Measurements from ENCODE around the gene ADCY2.

ADCY2 gene

DNA sequence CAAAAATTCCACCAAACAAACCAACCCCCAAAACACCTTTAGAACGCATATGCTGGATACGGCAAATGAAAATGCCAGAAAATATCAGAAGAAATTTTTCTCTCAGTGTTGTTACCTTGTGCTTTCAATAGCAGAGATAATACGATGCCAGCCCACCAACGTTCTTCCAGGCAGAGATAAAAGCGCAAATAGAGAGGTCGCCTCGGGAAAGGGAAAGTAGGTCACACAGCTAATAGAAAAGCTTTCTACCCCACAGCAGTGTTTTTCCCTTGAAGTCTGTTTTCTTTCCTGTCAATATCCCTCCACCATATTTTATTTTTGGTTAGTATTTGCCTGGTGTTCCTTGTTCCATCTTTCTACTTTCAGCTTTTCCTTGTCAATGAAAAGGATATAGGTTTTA lies 353.7 kb downstream of the ADCY2 start:
- no peaks in the 10 kb centered on the region for H3K27me3 ChIP-seq (ENCODE audit: insufficient read depth, low read depth)
- H4K20me1 ChIP-seq (ENCODE audit: insufficient read depth): no peaks in the 10 kb centered on the region
- H2AFZ ChIP-seq (ENCODE audit: low read depth): no peak overlapping the region
- no peak overlapping the region for H3K4me3 ChIP-seq (IDR thresholded peaks at IDR 0.05; ENCODE audit: insufficient read depth, low read depth, low read length)
- H3K4me2 ChIP-seq: no peak overlapping the region
- H3K36me3 ChIP-seq (ENCODE audit: insufficient read depth): no peaks in the 10 kb centered on the region
- H3K4me1 ChIP-seq (ENCODE audit: low read depth, poor library complexity, severe bottlenecking): no peaks in the 10 kb centered on the region
- H3K27ac ChIP-seq: no peak overlapping the region
- TF ChIP-seq, protein P1, sequence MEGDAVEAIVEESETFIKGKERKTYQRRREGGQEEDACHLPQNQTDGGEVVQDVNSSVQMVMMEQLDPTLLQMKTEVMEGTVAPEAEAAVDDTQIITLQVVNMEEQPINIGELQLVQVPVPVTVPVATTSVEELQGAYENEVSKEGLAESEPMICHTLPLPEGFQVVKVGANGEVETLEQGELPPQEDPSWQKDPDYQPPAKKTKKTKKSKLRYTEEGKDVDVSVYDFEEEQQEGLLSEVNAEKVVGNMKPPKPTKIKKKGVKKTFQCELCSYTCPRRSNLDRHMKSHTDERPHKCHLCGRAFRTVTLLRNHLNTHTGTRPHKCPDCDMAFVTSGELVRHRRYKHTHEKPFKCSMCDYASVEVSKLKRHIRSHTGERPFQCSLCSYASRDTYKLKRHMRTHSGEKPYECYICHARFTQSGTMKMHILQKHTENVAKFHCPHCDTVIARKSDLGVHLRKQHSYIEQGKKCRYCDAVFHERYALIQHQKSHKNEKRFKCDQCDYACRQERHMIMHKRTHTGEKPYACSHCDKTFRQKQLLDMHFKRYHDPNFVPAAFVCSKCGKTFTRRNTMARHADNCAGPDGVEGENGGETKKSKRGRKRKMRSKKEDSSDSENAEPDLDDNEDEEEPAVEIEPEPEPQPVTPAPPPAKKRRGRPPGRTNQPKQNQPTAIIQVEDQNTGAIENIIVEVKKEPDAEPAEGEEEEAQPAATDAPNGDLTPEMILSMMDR (conservative IDR thresholded peaks at IDR 0.05; ENCODE audit: low read depth, low read length): no peak
- no peak overlapping the region for H3K9ac ChIP-seq
- H3K79me2 ChIP-seq (ENCODE audit: insufficient read depth, low read depth): no peaks in the 10 kb centered on the region

DNA sequence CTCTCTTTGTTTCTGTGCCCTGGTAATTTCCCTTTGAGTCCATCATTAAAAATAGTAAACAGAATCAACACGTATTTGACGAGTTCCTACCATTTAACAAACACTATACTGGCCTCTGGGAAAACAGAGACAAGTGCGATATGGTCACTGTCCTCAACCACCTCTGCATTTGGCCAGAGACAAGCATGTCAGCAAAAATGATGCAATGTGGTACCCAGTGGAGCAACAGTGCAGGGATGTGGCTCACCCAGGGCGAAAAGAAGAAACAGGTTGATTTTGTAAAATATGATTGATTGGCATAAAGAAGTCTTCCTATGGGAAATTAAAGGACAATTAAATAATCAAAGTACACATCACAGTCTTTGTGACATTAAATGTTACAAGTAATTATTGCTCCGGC lies 355.9 kb downstream of the ADCY2 start:
- Histone ChIP-seq H3K4me3 (IDR thresholded peaks at IDR 0.05; ENCODE audit: insufficient read depth, low read depth, low read length) (no peak overlapping the region), H3K27ac (no peak overlapping the region), H2AFZ (ENCODE audit: low read depth) (no peak overlapping the region), H3K4me1 (ENCODE audit: low read depth, poor library complexity, severe bottlenecking) (no peaks in the 10 kb centered on the region), H3K4me2 (no peak overlapping the region), H3K27me3 (ENCODE audit: insufficient read depth, low read depth) (no peaks in the 10 kb centered on the region), H3K9ac (no peak overlapping the region), H3K36me3 (ENCODE audit: insufficient read depth) (no peaks in the 10 kb centered on the region), H4K20me1 (ENCODE audit: insufficient read depth) (no peaks in the 10 kb centered on the region), H3K79me2 (ENCODE audit: insufficient read depth, low read depth) (no peaks in the 10 kb centered on the region)
- TF ChIP-seq, protein P1 (conservative IDR thresholded peaks at IDR 0.05; ENCODE audit: low read depth, low read length): no peak

DNA sequence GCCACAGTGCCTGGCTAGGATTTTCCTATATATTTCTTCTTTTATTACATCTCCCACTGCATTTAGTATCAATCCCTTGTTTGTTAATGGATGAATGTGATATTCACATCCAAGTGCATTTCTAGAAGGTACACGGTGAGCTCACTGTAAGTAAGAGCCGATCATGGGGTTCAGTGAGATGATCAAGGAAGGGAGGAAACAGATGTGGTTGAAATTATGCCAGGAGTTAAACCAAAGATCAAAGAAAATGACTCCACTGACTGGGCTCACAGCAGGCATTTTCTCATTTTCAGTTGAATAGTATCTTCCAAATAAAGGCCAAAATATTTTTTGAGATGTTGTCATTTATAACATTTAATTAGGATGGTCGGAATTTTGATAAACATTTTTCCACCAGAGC lies 357.2 kb downstream of the ADCY2 start:
- no peaks in the 10 kb centered on the region for H3K27me3 ChIP-seq (ENCODE audit: insufficient read depth, low read depth)
- no peak overlapping the region for H3K4me3 ChIP-seq (IDR thresholded peaks at IDR 0.05; ENCODE audit: insufficient read depth, low read depth, low read length)
- H3K27ac ChIP-seq: no peak overlapping the region
- H2AFZ ChIP-seq (ENCODE audit: low read depth): no peak overlapping the region
- no peak overlapping the region for H3K9ac ChIP-seq
- no peaks in the 10 kb centered on the region for H3K4me1 ChIP-seq (ENCODE audit: low read depth, poor library complexity, severe bottlenecking)
- no peaks in the 10 kb centered on the region for H3K79me2 ChIP-seq (ENCODE audit: insufficient read depth, low read depth)
- no peaks in the 10 kb centered on the region for H4K20me1 ChIP-seq (ENCODE audit: insufficient read depth)
- no peak overlapping the region for H3K4me2 ChIP-seq
- TF ChIP-seq, protein P1 (conservative IDR thresholded peaks at IDR 0.05; ENCODE audit: low read depth, low read length): no peak
- H3K36me3 ChIP-seq (ENCODE audit: insufficient read depth): no peaks in the 10 kb centered on the region

DNA sequence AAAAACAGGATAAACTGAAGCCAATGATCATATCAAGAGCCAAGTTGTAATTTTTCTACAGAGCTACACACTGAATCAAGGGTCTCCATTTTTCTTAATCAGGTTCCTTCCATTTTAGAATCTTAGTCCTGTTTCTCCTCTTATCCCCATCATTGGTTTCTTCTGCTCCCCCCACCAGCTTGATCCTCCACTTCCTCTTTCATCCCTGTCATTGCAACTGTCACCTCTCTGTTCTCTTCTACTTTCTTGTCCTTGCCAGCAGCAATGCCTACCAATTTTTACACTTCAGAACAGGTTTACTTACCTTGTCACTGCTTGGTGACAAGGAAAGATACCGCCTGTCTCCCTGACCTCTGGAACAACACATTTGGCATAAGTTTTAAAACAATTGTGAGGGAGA lies 357.7 kb downstream of the ADCY2 start:
- H3K4me2 ChIP-seq: no peak overlapping the region
- H3K79me2 ChIP-seq (ENCODE audit: insufficient read depth, low read depth): no peaks in the 10 kb centered on the region
- no peak overlapping the region for H3K4me3 ChIP-seq (IDR thresholded peaks at IDR 0.05; ENCODE audit: insufficient read depth, low read depth, low read length)
- no peaks in the 10 kb centered on the region for H4K20me1 ChIP-seq (ENCODE audit: insufficient read depth)
- no peaks in the 10 kb centered on the region for H3K27me3 ChIP-seq (ENCODE audit: insufficient read depth, low read depth)
- H3K9ac ChIP-seq: no peak overlapping the region
- TF ChIP-seq, protein P1 (conservative IDR thresholded peaks at IDR 0.05; ENCODE audit: low read depth, low read length): no peak
- no peaks in the 10 kb centered on the region for H3K4me1 ChIP-seq (ENCODE audit: low read depth, poor library complexity, severe bottlenecking)
- no peaks in the 10 kb centered on the region for H3K36me3 ChIP-seq (ENCODE audit: insufficient read depth)
- H2AFZ ChIP-seq (ENCODE audit: low read depth): no peak overlapping the region
- H3K27ac ChIP-seq: no peak overlapping the region

DNA sequence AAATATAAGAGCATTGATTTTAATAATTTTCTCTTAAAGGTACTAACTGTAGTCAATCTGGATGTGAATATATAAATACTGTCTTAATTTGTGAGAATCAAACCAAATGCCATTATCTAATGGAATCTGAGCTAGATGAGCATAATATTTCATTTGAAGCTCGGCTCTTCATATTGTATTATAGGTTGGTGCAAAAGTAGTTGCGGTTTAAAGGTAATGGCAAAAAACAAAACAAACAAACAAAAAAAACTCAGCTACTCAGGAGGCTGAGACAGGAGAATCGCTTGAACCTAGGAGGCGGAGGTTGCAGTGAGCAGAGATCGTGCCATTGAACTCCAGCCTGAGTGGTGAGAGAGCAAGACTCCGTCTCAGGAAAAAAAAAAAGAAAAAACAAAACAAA lies 358.6 kb downstream of the ADCY2 start:
- Histone ChIP-seq H2AFZ (ENCODE audit: low read depth) (no peak overlapping the region), H3K27me3 (ENCODE audit: insufficient read depth, low read depth) (no peaks in the 10 kb centered on the region), H3K4me1 (ENCODE audit: low read depth, poor library complexity, severe bottlenecking) (no peaks in the 10 kb centered on the region), H3K4me3 (IDR thresholded peaks at IDR 0.05; ENCODE audit: insufficient read depth, low read depth, low read length) (no peak overlapping the region), H3K9ac (no peak overlapping the region), H4K20me1 (ENCODE audit: insufficient read depth) (no peaks in the 10 kb centered on the region), H3K36me3 (ENCODE audit: insufficient read depth) (no peaks in the 10 kb centered on the region), H3K4me2 (no peak overlapping the region), H3K27ac (no peak overlapping the region), H3K79me2 (ENCODE audit: insufficient read depth, low read depth) (no peaks in the 10 kb centered on the region)
- TF ChIP-seq, protein P1 (conservative IDR thresholded peaks at IDR 0.05; ENCODE audit: low read depth, low read length): no peak

Data from KMS-11 (cell line).